ENCODE data around the gene SHISA9.

Gene SHISA9

GRCh38 chr16:12874186-12874585 lies 27.2 kb upstream of the SHISA9 start:
- Histone ChIP-seq H3K79me2 (ENCODE audit: insufficient read depth, low read length) (no peaks in the 10 kb centered on the region), H3K9me2 (replicated peaks; ENCODE audit: low read depth, low read length) (no peaks in the 10 kb centered on the region), H4K20me1 (ENCODE audit: insufficient read depth, low read length, poor library complexity, severe bottlenecking) (no peaks in the 10 kb centered on the region), H3K4me3 (ENCODE audit: low read length, poor library complexity, severe bottlenecking) (no peak overlapping the region), H3K36me3 (ENCODE audit: insufficient read depth, low read length) (no peaks in the 10 kb centered on the region), H3F3A (ENCODE audit: low read depth) (no peaks in the 10 kb centered on the region), H3K9ac (ENCODE audit: low read depth, low read length, poor library complexity, severe bottlenecking) (no peak overlapping the region), H3K4me1 (ENCODE audit: insufficient read depth, low read length, poor library complexity, severe bottlenecking) (no peaks in the 10 kb centered on the region), H2AFZ (ENCODE audit: low read length) (no peak overlapping the region), H3K27me3 (ENCODE audit: insufficient read depth, low read length, poor library complexity, severe bottlenecking) (no peaks in the 10 kb centered on the region), H3K9me3 (ENCODE audit: insufficient read depth, low read depth, low read length) (no peaks in the 10 kb centered on the region), H3K4me2 (ENCODE audit: low read depth, low read length, poor library complexity, severe bottlenecking) (no peak overlapping the region)
- TF ChIP-seq EZH2phosphoT487 (IDR thresholded peaks at IDR 0.05; ENCODE audit: borderline replicate concordance) (no peak), CTCF (conservative IDR thresholded peaks at IDR 0.05; ENCODE audit: low read length) (no peak)

GRCh38 chr16:12876778-12877177 lies 24.6 kb upstream of the SHISA9 start:
- H3K4me2 ChIP-seq (ENCODE audit: low read depth, low read length, poor library complexity, severe bottlenecking) = no peak overlapping the region
- H3K9me3 ChIP-seq (ENCODE audit: insufficient read depth, low read depth, low read length) = no peaks in the 10 kb centered on the region
- H3K27me3 ChIP-seq (ENCODE audit: insufficient read depth, low read length, poor library complexity, severe bottlenecking) = no peaks in the 10 kb centered on the region
- no peaks in the 10 kb centered on the region for H3F3A ChIP-seq (ENCODE audit: low read depth)
- no peaks in the 10 kb centered on the region for H3K79me2 ChIP-seq (ENCODE audit: insufficient read depth, low read length)
- TF ChIP-seq EZH2phosphoT487 (IDR thresholded peaks at IDR 0.05; ENCODE audit: borderline replicate concordance) (no peak), CTCF (conservative IDR thresholded peaks at IDR 0.05; ENCODE audit: low read length) (no peak)
- no peaks in the 10 kb centered on the region for H3K4me1 ChIP-seq (ENCODE audit: insufficient read depth, low read length, poor library complexity, severe bottlenecking)
- no peaks in the 10 kb centered on the region for H4K20me1 ChIP-seq (ENCODE audit: insufficient read depth, low read length, poor library complexity, severe bottlenecking)
- no peaks in the 10 kb centered on the region for H3K9me2 ChIP-seq (replicated peaks; ENCODE audit: low read depth, low read length)
- H3K36me3 ChIP-seq (ENCODE audit: insufficient read depth, low read length) = no peaks in the 10 kb centered on the region
- no peak overlapping the region for H3K4me3 ChIP-seq (ENCODE audit: low read length, poor library complexity, severe bottlenecking)
- no peak overlapping the region for H2AFZ ChIP-seq (ENCODE audit: low read length)
- H3K9ac ChIP-seq (ENCODE audit: low read depth, low read length, poor library complexity, severe bottlenecking) = no peak overlapping the region

GRCh38 chr16:12878973-12879372 lies 22.4 kb upstream of the SHISA9 start:
- Histone ChIP-seq H3K9ac (ENCODE audit: low read depth, low read length, poor library complexity, severe bottlenecking) (no peak overlapping the region), H3K9me2 (replicated peaks; ENCODE audit: low read depth, low read length) (no peaks in the 10 kb centered on the region), H3K79me2 (ENCODE audit: insufficient read depth, low read length) (no peaks in the 10 kb centered on the region), H3K4me1 (ENCODE audit: insufficient read depth, low read length, poor library complexity, severe bottlenecking) (no peaks in the 10 kb centered on the region), H3K4me3 (ENCODE audit: low read length, poor library complexity, severe bottlenecking) (no peak overlapping the region), H3F3A (ENCODE audit: low read depth) (no peaks in the 10 kb centered on the region), H4K20me1 (ENCODE audit: insufficient read depth, low read length, poor library complexity, severe bottlenecking) (no peaks in the 10 kb centered on the region), H3K27me3 (ENCODE audit: insufficient read depth, low read length, poor library complexity, severe bottlenecking) (no peaks in the 10 kb centered on the region), H3K36me3 (ENCODE audit: insufficient read depth, low read length) (no peaks in the 10 kb centered on the region), H2AFZ (ENCODE audit: low read length) (no peak overlapping the region), H3K9me3 (ENCODE audit: insufficient read depth, low read depth, low read length) (no peaks in the 10 kb centered on the region), H3K4me2 (ENCODE audit: low read depth, low read length, poor library complexity, severe bottlenecking) (no peak overlapping the region)
- TF ChIP-seq CTCF (conservative IDR thresholded peaks at IDR 0.05; ENCODE audit: low read length) (no peak), EZH2phosphoT487 (IDR thresholded peaks at IDR 0.05; ENCODE audit: borderline replicate concordance) (no peak)

All from Loucy (cell line).